GM12873 (cell line): ENCODE measurements around the gene PDK2.

Experiments used
- CTCF ChIP-seq: IDR thresholded peaks from 2 replicates; pipeline ENCODE4 v1.5.1; 2012; ENCODE audit warnings: low read depth, mild to moderate bottlenecking, moderate library complexity, low read length, control low read depth; ENCODE audit not compliant: insufficient read depth; ENCODE audit errors: missing control alignments

The PDK2 gene

GRCh38 chr17:50120475-50121253, 25.5 kb downstream of the PDK2 start:
- TF ChIP-seq CTCF, result no peak

- TF ChIP-seq CTCF, result no peak
Observed at GRCh38 chr17:50122945-50123344, 27.8 kb downstream of the PDK2 start.

GRCh38 chr17:50123649-50124349, 28.6 kb downstream of the PDK2 start:
- no peak for TF ChIP-seq CTCF

- TF ChIP-seq CTCF, result no peak
Observed at GRCh38 chr17:50125420-50125997, 30.4 kb downstream of the PDK2 start.

- TF ChIP-seq CTCF, result no peak
Observed at GRCh38 chr17:50127697-50128361, 32.7 kb downstream of the PDK2 start.

GRCh38 chr17:50128441-50129352, 33.5 kb downstream of the PDK2 start:
- TF ChIP-seq CTCF, result no peak
